ENCODE measurements around the gene SEPTIN6.

The SEPTIN6 gene

DNA sequence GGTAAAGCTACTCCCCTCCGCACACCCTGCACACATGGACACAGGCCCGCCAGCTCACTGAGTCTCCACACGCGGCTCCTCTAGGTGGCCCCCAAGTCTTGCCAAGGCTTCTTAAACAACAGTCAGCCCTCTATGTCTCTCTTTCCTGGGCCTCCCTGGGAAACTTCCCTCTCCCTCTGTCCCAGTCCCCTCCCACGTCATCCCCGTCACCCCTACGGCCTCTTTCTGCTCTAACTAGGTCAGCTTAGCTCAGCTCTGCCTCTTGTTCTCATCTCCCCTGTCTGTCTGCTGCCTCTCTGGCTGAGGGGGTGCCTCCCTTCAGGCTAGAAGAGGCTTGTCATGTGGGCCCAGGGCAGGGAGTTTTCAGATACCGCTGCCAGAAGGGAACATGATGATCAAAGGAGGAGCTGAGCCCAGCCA, 38.8 kb downstream of the SEPTIN6 start:
- DNase-seq: peak; percentile 51
- H3K27ac ChIP-seq (ENCODE audit: low read depth, low read length): no peak overlapping the region
- WGBS (ENCODE audit: extremely low coverage, insufficient coverage, low lambda C conversion rate): no CpG with 5 or more reads among the region's 8 CpGs

DNA sequence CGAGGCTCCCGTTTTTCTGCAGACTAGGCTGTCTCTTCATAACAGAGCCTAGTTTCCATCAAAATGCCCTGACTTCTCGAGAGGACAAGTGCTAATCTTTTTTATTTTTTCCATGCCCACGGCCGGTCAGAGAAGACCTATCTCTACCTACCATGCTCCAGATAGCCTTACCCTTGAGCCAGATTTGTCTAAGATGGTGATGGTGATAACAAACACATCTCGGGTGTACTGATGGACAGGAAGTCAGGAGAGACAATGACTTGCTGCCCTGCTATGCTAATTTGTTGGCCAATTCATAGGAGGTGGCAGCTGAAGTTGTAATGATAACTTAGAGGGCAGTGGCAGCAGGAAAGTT, 44.6 kb downstream of the SEPTIN6 start:
- H4K5ac ChIP-seq (ENCODE audit: low read length): no peak overlapping the region
- no peak overlapping the region for H3K23ac ChIP-seq (ENCODE audit: low read length)
- no peak overlapping the region for H3K4me3 ChIP-seq (ENCODE audit: low read length)
- WGBS (ENCODE audit: extremely low coverage, insufficient coverage, low lambda C conversion rate): no CpG with 5 or more reads among the region's 6 CpGs
- no peak overlapping the region for H2AK5ac ChIP-seq (ENCODE audit: low read length)
- H3K56ac ChIP-seq (ENCODE audit: low read length): no peak overlapping the region
- H2BK120ac ChIP-seq (ENCODE audit: low read depth, low read length): no peak overlapping the region
- no peaks in the 10 kb centered on the region for H3K4me1 ChIP-seq (ENCODE audit: control insufficient read depth, low read depth, low read length)
- no peaks in the 10 kb centered on the region for H3K27me3 ChIP-seq (ENCODE audit: insufficient read depth, low read length, poor library complexity)
- H3K4ac ChIP-seq (ENCODE audit: low read depth, low read length): no peak overlapping the region
- H3K18ac ChIP-seq (ENCODE audit: low read length): no peak overlapping the region
- no peak overlapping the region for H3K4me2 ChIP-seq (ENCODE audit: low read length)
- no peak overlapping the region for H2BK5ac ChIP-seq (ENCODE audit: low read length)
- H4K8ac ChIP-seq (ENCODE audit: low read depth, low read length): no peak overlapping the region
- no peak overlapping the region for H3K9ac ChIP-seq (ENCODE audit: low read length)
- no peaks in the 10 kb centered on the region for H3K79me2 ChIP-seq (ENCODE audit: control insufficient read depth, insufficient read depth, low read length)
- no peak for DNase-seq
- H2BK15ac ChIP-seq (replicated peaks; ENCODE audit: low read depth): no peak overlapping the region
- no peak overlapping the region for H3K27ac ChIP-seq (ENCODE audit: low read depth, low read length)
- no peaks in the 10 kb centered on the region for H3K79me1 ChIP-seq (ENCODE audit: low read length)
- no peaks in the 10 kb centered on the region for H3K36me3 ChIP-seq (ENCODE audit: control insufficient read depth, insufficient read depth, low read length)

More for the DNA sequence above, 38.8 kb downstream of the SEPTIN6 start:
- Histone ChIP-seq H3K4me1 (ENCODE audit: control insufficient read depth, low read depth, low read length) (no peaks in the 10 kb centered on the region), H4K5ac (ENCODE audit: low read length) (no peak overlapping the region), H3K79me2 (ENCODE audit: control insufficient read depth, insufficient read depth, low read length) (no peaks in the 10 kb centered on the region), H3K4me2 (ENCODE audit: low read length) (no peak overlapping the region), H2BK120ac (ENCODE audit: low read depth, low read length) (no peak overlapping the region), H2AK5ac (ENCODE audit: low read length) (no peak overlapping the region), H4K8ac (ENCODE audit: low read depth, low read length) (no peak overlapping the region), H3K4me3 (ENCODE audit: low read length) (no peak overlapping the region), H3K4ac (ENCODE audit: low read depth, low read length) (no peak overlapping the region), H3K18ac (ENCODE audit: low read length) (no peak overlapping the region), H2BK15ac (replicated peaks; ENCODE audit: low read depth) (no peak overlapping the region), H3K9ac (ENCODE audit: low read length) (no peak overlapping the region), H3K79me1 (ENCODE audit: low read length) (no peaks in the 10 kb centered on the region), H3K27me3 (ENCODE audit: insufficient read depth, low read length, poor library complexity) (no peaks in the 10 kb centered on the region), H3K23ac (ENCODE audit: low read length) (no peak overlapping the region), H2BK5ac (ENCODE audit: low read length) (no peak overlapping the region), H3K36me3 (ENCODE audit: control insufficient read depth, insufficient read depth, low read length) (no peaks in the 10 kb centered on the region), H3K56ac (ENCODE audit: low read length) (peak overlapping the region; percentile 60)

DNA sequence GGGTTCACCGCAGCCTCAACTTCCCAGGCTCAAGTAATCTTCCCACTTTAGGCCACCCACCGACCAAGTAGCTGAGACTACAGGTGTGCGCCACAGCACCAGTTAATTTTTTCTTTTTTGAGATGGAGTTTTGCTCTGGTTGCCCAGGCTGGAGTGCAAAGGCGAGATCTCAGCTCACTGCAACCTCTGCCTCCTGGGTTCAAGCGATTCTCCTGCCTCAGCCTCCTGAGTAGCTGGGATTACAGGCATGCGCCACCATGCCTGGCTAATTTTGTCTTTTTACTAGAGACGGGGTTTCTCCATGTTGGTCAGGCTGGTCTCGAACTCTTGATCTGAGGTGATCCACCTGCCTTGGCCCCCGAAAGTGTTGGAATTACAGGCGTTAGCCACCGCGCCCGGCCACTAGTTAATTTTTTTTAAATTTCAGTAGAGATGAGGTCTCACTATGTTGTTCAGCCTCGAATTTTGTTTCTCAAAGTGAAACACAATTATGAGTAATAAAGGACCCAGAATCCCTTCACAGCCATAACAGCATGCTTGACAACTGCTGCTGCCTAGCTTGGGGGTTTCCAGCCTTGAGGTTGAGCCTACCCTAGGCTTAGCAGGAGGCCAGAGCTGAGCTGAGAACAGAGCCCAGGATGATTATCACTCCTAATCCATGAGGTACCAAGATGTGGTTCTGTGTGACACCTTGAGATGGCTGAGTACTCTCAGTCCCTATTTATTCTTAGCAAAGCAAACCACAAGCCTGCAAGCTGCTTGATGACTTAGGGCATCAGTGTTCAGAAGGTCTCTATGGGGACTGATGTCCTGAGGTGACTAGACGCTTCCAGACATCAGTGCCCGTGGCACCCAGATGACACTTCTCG, 45.2 kb downstream of the SEPTIN6 start:
- Histone ChIP-seq H4K5ac (ENCODE audit: low read length) (no peak overlapping the region), H3K79me2 (ENCODE audit: control insufficient read depth, insufficient read depth, low read length) (no peaks in the 10 kb centered on the region), H2BK120ac (ENCODE audit: low read depth, low read length) (no peak overlapping the region), H2BK15ac (replicated peaks; ENCODE audit: low read depth) (no peak overlapping the region), H3K36me3 (ENCODE audit: control insufficient read depth, insufficient read depth, low read length) (no peaks in the 10 kb centered on the region), H3K9ac (ENCODE audit: low read length) (no peak overlapping the region), H3K27ac (ENCODE audit: low read depth, low read length) (no peak overlapping the region), H3K56ac (ENCODE audit: low read length) (no peak overlapping the region), H3K23ac (ENCODE audit: low read length) (no peak overlapping the region), H3K18ac (ENCODE audit: low read length) (no peak overlapping the region), H3K4me3 (ENCODE audit: low read length) (no peak overlapping the region), H3K27me3 (ENCODE audit: insufficient read depth, low read length, poor library complexity) (no peaks in the 10 kb centered on the region), H2AK5ac (ENCODE audit: low read length) (no peak overlapping the region), H3K4ac (ENCODE audit: low read depth, low read length) (no peak overlapping the region), H3K4me1 (ENCODE audit: control insufficient read depth, low read depth, low read length) (no peaks in the 10 kb centered on the region), H4K8ac (ENCODE audit: low read depth, low read length) (no peak overlapping the region), H3K79me1 (ENCODE audit: low read length) (no peaks in the 10 kb centered on the region), H3K4me2 (ENCODE audit: low read length) (no peak overlapping the region), H2BK5ac (ENCODE audit: low read length) (no peak overlapping the region)
- no CpG with 5 or more reads among the region's 17 CpGs for WGBS (ENCODE audit: extremely low coverage, insufficient coverage, low lambda C conversion rate)
- DNase-seq: no peak

DNA sequence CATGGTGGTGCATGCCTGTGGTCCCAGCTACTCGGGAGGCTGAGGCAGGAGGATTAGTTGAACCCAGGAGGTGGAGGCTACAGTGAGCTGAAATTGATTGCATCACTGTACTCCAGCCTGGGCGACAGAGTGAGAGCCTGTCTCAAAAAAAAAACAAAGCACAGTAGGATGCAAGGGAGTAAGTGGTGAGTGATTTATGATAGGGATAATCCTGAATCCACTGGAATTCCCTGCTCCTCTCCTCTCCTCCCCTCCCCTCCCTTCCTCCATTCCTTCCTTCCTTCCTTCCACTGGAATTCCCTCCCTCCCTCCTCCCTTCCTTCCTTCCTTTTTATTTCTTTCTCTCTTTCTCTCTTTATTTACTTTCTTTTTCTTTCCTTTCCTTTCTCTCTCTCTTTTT, 45.9 kb downstream of the SEPTIN6 start:
- H3K23ac ChIP-seq (ENCODE audit: low read length): no peak overlapping the region
- H2AK5ac ChIP-seq (ENCODE audit: low read length): no peak overlapping the region
- H2BK120ac ChIP-seq (ENCODE audit: low read depth, low read length): no peak overlapping the region
- H4K8ac ChIP-seq (ENCODE audit: low read depth, low read length): no peak overlapping the region
- H3K36me3 ChIP-seq (ENCODE audit: control insufficient read depth, insufficient read depth, low read length): no peaks in the 10 kb centered on the region
- H3K56ac ChIP-seq (ENCODE audit: low read length): no peak overlapping the region
- H2BK15ac ChIP-seq (replicated peaks; ENCODE audit: low read depth): no peak overlapping the region
- H3K79me1 ChIP-seq (ENCODE audit: low read length): no peaks in the 10 kb centered on the region
- no peak overlapping the region for H3K4me3 ChIP-seq (ENCODE audit: low read length)
- no peaks in the 10 kb centered on the region for H3K27me3 ChIP-seq (ENCODE audit: insufficient read depth, low read length, poor library complexity)
- no peak overlapping the region for H3K9ac ChIP-seq (ENCODE audit: low read length)
- WGBS (ENCODE audit: extremely low coverage, insufficient coverage, low lambda C conversion rate): no CpG with 5 or more reads among the region's 2 CpGs
- no peak overlapping the region for H3K27ac ChIP-seq (ENCODE audit: low read depth, low read length)
- H3K79me2 ChIP-seq (ENCODE audit: control insufficient read depth, insufficient read depth, low read length): no peaks in the 10 kb centered on the region
- no peak overlapping the region for H4K5ac ChIP-seq (ENCODE audit: low read length)
- H3K4me2 ChIP-seq (ENCODE audit: low read length): no peak overlapping the region
- H3K4me1 ChIP-seq (ENCODE audit: control insufficient read depth, low read depth, low read length): no peaks in the 10 kb centered on the region
- DNase-seq: no peak
- H2BK5ac ChIP-seq (ENCODE audit: low read length): no peak overlapping the region
- no peak overlapping the region for H3K18ac ChIP-seq (ENCODE audit: low read length)
- H3K4ac ChIP-seq (ENCODE audit: low read depth, low read length): no peak overlapping the region

DNA sequence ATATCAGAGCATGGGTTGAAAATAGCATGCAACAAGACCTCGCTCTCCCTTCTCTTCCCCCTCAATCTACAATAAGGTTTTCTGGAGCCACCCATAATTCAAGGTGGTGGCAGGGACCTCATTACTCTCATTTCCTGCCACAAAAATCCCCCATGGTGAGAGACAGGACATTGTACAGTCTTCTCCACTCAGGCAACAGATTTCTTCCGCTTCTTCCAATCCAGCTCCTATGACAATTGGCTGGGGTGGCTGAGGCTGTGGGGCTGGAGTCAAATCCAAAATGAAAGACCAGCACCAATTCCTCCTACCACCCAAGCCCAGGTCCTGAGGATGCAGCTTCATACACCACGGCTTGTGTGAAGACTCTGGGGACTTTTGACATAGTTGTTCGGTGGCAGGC, 46.5 kb downstream of the SEPTIN6 start:
- WGBS (ENCODE audit: extremely low coverage, insufficient coverage, low lambda C conversion rate): no CpG with 5 or more reads among the region's 4 CpGs
- Histone ChIP-seq H3K4me1 (ENCODE audit: control insufficient read depth, low read depth, low read length) (no peaks in the 10 kb centered on the region), H3K18ac (ENCODE audit: low read length) (no peak overlapping the region), H4K8ac (ENCODE audit: low read depth, low read length) (no peak overlapping the region), H2BK120ac (ENCODE audit: low read depth, low read length) (no peak overlapping the region), H2BK5ac (ENCODE audit: low read length) (no peak overlapping the region), H4K5ac (ENCODE audit: low read length) (no peak overlapping the region), H3K27me3 (ENCODE audit: insufficient read depth, low read length, poor library complexity) (no peaks in the 10 kb centered on the region), H3K56ac (ENCODE audit: low read length) (no peak overlapping the region), H3K4me3 (ENCODE audit: low read length) (no peak overlapping the region), H3K27ac (ENCODE audit: low read depth, low read length) (no peak overlapping the region), H3K4ac (ENCODE audit: low read depth, low read length) (no peak overlapping the region), H3K36me3 (ENCODE audit: control insufficient read depth, insufficient read depth, low read length) (no peaks in the 10 kb centered on the region), H3K9ac (ENCODE audit: low read length) (no peak overlapping the region), H3K79me2 (ENCODE audit: control insufficient read depth, insufficient read depth, low read length) (no peaks in the 10 kb centered on the region), H3K23ac (ENCODE audit: low read length) (no peak overlapping the region), H3K79me1 (ENCODE audit: low read length) (no peaks in the 10 kb centered on the region), H2BK15ac (replicated peaks; ENCODE audit: low read depth) (no peak overlapping the region), H3K4me2 (ENCODE audit: low read length) (no peak overlapping the region), H2AK5ac (ENCODE audit: low read length) (no peak overlapping the region)
- DNase-seq: no peak

GRCh38 chrX:119643696-119644095, 49.3 kb downstream of the SEPTIN6 start:
- no peak overlapping the region for H2BK15ac ChIP-seq (replicated peaks; ENCODE audit: low read depth)
- no peaks in the 10 kb centered on the region for H3K79me1 ChIP-seq (ENCODE audit: low read length)
- H2BK5ac ChIP-seq (ENCODE audit: low read length): no peak overlapping the region
- H3K4me1 ChIP-seq (ENCODE audit: control insufficient read depth, low read depth, low read length): no peaks in the 10 kb centered on the region
- H3K4me3 ChIP-seq (ENCODE audit: low read length): no peak overlapping the region
- H4K8ac ChIP-seq (ENCODE audit: low read depth, low read length): no peak overlapping the region
- no peak overlapping the region for H3K56ac ChIP-seq (ENCODE audit: low read length)
- H4K5ac ChIP-seq (ENCODE audit: low read length): no peak overlapping the region
- H3K4ac ChIP-seq (ENCODE audit: low read depth, low read length): no peak overlapping the region
- H3K23ac ChIP-seq (ENCODE audit: low read length): no peak overlapping the region
- H3K9ac ChIP-seq (ENCODE audit: low read length): no peak overlapping the region
- H3K27me3 ChIP-seq (ENCODE audit: insufficient read depth, low read length, poor library complexity): no peaks in the 10 kb centered on the region
- H3K18ac ChIP-seq (ENCODE audit: low read length): no peak overlapping the region
- no peak overlapping the region for H3K4me2 ChIP-seq (ENCODE audit: low read length)
- DNase-seq: no peak
- H2AK5ac ChIP-seq (ENCODE audit: low read length): no peak overlapping the region
- H3K27ac ChIP-seq (ENCODE audit: low read depth, low read length): no peak overlapping the region
- no peaks in the 10 kb centered on the region for H3K79me2 ChIP-seq (ENCODE audit: control insufficient read depth, insufficient read depth, low read length)
- no peaks in the 10 kb centered on the region for H3K36me3 ChIP-seq (ENCODE audit: control insufficient read depth, insufficient read depth, low read length)
- WGBS (ENCODE audit: extremely low coverage, insufficient coverage, low lambda C conversion rate): no CpG with 5 or more reads among the region's 8 CpGs
- no peak overlapping the region for H2BK120ac ChIP-seq (ENCODE audit: low read depth, low read length)
